Neural progenitor cell (in vitro differentiated cells): ENCODE measurements around the gene MBTPS2.

ENCODE experiments used
- CTCF ChIP-seq: fragments of 200-600 bp; sonication (generic); IDR thresholded peaks from 2 replicates; pipeline ENCODE4 v1.5.1; 2017; ENCODE audit warnings: antibody characterized with exemption, mild to moderate bottlenecking
- EZH2phosphoT487 ChIP-seq: fragments of 200-600 bp; sonication (generic); IDR thresholded peaks from 2 replicates; pipeline ENCODE4 v1.6.1; 2017; ENCODE audit warnings: antibody characterized with exemption

GRCh38 chrX:21800344-21800770, 39.1 kb upstream of the MBTPS2 start:
- TF ChIP-seq CTCF (no peak), EZH2phosphoT487 (no peak)
